GM18519 (cell line): ENCODE data around the gene ADH5.
"Not testable (repeated sequence)": the region's sequence is repeated elsewhere in the genome, so short reads cannot be mapped to it uniquely, and the experiment has no call there.

Experiments
- ATAC-seq: cut with Tn5 transposase; IDR thresholded peaks from one replicate; pipeline ENCODE4 v1.9.1; 2021; ENCODE audit warnings: mild to moderate bottlenecking, moderate library complexity; ENCODE audit not compliant: unreplicated experiment, low FRiP score

ADH5 gene

DNA sequence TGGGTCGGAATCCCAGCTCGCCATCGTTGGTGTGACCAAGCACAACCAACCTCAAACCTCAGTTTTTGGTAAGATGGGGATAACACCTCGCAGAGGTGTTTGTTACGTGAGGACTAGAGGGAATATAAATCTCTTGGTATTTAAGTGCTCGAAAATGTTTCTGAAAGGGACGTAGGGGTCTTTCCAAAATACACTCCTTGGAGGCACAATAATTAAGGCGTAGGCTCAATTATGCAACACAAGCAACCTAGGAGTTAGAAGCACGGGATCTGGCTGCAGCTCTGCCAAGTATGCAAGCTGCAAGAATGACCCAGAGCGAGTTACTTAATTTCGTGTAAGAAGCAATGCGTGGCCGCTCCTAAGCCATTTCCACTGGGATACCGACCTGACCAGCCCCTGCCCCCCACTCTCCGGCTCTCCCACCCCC is 552 bp downstream of the ADH5 start:
- peak; percentile 25 for ATAC-seq

DNA sequence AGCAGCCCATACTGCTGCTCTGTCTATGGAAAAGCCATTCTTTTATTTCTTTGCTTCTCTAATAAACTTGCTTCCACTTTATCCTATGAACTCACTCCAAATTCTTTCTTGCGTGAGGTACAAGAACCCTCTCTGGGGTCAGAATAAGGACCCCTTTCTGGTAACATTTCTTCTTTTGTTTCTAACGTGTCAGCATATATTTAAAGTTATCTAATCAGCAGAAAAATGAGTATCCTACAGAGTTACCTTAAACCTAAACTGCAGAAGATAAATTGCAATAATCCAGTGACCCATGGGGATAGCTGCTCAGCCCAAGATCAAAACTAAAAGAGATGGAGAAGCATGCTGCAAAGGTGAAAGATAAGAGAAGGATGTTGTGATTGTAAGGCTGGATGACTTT is 4.0 kb downstream of the ADH5 start:
- ATAC-seq = no peak

DNA sequence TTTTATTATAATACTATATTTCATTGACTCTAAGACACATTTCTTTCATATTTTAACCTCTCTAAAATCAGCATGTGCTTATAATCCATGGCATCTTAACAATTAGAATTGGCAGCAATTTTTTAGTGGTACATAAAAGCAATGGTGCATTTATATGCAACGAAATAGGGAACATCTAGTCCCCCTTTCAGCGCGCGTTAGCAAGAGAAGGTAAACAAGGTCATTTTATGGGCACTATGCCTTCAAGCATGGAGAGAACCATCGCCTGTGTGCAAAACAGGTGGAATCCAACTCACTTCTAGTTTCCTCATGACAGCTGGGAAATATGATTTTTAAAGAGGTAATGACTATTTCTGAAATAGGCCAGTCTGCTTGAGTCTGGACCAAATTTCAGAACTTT is 6.4 kb downstream of the ADH5 start:
- ATAC-seq = no peak

DNA sequence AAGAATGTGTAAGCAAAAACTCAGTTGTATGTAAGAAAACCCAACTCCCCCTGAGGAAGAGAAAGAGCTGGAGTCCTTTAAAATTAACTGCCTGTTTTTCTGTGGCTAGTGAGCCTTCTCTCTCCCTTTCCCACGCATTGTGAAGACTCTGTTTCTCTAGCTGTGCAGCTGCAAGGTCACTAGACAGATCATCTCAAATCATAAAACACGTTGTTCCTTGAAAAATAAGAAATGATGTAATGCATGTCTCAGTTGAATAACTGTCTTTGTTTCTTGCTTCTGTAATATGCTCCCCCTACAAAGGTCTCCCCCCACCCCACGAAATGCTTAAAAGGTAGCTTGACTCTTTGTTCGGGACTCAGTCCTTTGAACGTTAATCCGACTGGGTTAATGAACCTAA is 7.7 kb downstream of the ADH5 start:
- not testable (repeated sequence) for ATAC-seq

DNA sequence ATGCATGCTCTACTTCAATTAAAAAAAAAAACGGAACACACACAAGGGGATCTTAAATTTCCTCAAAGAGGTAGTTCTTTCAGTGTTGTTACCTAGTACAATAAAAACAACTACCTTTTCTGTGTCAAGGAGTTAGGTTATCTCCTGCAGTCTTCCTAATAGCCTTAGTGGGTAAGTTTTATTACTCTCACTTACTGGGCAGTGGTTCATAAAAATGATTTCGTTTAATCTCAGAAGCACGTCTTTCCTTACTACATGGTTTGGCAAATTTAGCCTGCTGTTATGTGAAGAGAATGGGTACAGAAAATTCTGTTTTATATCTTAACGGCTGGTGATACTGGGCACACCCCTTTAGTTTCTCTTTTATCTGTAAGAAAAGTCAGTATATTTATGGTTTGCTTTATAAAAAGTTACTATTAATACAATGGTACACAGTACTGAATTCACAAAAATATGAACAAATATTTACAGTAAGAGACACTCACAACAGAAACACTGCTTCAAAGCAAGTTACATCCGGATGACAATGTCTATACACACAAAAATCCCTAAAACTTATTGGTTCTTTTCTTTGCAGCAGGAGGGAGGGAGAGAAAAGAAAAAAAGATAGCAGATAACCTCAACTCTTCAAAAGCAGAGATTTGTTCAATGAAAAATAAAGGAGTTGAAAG is 8.8 kb downstream of the ADH5 start:
- ATAC-seq = no peak

DNA sequence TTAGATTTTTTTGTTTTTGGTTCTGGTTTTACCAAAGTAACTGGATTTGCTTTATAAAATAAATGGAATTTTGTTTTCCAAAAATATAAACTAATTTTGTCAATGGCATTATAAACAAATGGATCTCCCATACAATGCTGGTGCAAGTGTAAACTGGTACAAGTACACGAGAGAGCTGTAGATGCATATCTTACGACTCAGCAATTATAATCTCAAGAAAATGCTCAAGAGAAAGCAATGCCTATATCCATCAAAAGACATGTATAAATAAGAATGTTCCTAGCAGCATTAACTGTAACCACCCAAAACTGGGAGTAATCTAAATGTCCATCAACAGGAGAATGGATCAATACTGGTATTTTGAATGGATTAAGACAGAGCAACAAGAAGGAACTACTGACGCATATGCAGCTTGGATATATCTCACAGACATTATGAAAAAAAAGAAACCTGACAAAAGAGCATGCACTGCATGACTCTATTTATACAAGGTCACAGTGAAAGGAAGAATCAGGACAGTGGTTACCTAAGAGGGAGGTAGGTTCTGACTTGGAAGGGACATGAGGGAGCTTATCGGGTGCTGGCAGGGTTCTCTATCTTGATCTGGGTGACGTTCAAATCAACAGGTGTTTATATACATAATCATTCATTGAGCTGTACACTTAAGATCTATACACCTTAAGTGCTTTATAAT is 9.5 kb downstream of the ADH5 start:
- ATAC-seq = no peak

DNA sequence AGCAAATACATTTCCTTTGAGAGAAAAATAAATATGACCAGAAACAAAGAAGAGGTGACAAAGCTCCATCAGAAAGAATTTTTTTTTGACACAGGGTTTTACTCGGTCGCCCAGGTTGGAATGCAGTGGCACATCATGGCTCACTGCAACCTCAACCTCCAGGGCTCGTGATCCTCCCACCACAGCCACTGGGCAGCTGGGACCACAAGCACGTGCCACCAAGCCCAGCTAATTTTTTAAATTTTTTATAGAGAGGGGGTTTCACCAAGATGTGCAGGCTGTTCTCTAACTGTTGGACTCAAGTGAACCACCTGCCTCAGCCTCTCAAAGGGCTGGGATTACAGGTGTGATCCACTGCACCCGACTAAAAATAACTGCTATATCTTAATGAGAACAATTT is 10.3 kb downstream of the ADH5 start:
- no peak for ATAC-seq

DNA sequence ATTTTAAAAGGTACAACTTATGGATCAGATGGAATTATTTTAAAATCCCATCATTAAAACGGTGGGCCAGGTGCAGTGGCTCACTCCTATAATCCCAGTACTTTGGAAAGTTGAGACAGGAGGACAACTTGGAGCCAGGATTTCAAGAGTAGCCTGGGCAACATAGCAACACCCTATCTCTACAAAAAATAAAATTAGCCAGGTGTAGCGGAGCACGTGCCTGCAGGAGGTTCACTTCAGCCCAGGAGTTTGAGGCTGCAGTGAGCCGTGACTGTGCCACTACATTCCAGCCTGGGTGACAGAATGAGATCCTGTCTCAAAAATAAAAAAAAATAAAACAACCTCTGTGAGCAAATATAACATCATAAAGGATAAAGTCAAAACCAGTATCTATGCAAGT is 11.4 kb downstream of the ADH5 start:
- no peak for ATAC-seq

DNA sequence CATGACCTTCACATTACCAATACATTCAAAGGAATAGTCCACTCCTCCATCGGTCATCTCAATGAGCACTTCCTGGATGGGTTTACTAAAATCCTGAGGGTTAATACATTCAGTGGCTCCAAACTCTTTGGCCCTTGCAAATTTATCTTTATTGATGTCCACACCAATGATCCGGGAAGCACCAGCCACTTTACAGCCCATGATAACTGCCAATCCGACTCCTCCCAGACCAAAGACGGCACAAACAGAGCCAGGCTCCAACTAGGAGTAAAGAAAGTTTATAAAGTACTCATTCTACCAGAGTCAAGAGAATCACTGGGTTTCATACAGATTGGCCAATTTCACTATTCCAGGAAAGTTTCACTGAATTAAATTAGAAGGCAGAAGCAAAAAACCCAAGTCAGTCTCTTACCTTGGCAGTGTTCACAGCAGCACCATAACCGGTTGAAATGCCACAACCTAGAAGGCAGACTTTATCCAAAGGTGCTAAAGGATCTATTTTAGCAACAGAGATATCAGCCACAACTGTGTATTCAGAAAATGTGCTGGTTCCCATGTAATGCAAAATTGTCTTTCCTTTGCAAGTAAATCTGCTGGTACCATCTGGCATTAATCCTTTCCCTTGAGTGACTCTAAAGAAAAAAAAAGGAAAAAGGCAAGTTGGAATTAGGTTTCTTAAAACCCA is 12.2 kb downstream of the ADH5 start:
- no peak for ATAC-seq

DNA sequence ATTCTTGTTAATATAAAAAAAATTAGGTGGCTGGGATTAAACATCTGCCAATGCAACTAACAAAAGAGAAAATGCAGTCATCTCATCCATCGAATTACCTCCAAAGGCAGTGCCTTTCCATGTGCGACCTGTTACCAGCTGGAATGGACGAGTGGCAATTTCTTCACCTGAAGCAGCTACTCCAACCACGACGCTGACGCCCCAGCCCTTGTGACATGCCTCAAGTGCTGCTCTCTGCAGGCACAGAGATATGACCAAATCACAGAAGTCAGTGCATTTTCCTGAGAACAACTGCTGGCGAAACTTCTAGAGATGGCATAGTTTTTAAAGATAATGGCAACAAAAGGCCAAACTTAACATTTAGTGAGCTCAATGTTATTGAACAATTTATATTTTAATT is 13.8 kb downstream of the ADH5 start:
- no peak for ATAC-seq

DNA sequence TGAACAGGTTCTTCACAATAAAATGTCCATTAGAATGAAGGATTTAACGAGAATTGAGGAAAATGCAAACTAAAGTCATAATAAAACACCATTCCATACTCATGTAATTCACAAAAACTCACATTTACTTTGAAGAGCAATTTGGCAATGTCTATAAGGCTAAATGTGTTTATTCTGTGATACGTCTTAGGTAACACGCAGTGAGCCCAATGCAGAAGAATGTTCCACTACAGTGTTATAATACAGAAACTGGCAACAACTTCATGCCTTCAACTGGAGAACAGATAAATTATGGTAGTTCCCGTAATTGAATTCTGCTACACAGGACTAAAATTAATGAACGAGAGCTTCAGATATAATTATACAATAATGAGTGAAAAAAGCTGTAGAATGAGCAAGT is 17.4 kb downstream of the ADH5 start:
- no peak for ATAC-seq

DNA sequence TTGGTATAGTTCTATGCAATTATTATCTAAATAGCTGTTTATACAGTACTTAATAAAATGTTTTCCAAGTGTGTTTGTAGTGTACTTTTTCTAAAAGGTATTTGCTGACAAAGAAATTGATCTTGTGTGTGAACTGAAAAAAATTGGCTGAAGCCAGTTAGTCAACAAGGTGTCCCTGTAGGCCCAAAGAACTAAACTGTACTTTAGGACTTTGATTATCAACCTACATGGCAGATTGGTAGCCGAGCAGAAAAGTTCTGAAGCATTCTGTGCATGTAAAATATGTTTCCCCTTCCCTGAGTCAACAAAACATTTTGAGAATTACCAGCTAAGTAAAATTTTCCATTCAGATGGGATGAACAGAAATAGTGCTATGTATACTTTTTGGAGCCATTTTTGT is 21.0 kb downstream of the ADH5 start:
- ATAC-seq = no peak

DNA sequence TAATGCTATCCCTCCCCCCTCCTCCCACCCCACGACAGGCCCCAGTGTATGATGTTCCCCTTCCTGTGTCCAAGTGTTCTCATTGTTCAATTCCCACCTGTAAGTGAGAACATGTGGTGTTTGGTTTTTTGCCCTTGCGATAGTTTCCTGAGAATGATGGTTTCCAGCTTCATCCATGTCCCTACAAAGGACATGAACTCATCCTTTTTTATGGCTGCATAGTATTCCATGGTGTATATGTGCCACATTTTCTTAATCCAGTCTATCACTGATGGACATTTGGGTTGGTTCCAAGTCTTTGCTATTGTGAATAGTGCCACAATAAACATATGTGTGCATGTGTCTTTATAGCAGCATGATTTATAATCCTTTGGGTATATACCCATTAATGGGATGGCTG is 23.1 kb downstream of the ADH5 start:
- not testable (repeated sequence) for ATAC-seq

DNA sequence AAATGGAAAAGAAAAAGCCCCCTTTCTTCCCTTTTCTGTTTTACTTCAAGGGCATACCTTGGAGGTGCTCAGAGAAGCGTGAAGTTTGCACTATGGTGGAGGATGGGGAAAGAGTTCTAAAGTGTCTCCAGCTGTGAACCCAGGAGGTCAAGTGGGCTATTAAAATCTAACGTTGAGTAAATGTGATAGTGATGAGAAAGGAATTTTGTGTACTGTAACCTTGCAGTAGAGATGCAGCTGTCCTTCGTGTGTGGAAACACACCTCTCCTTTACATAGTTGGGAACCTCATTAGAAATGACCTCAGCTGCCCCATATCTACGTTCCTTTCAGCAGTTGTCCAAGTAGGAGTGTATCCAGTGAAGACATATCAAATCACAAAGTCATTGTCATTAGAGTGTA is 26.5 kb downstream of the ADH5 start:
- no peak for ATAC-seq

DNA sequence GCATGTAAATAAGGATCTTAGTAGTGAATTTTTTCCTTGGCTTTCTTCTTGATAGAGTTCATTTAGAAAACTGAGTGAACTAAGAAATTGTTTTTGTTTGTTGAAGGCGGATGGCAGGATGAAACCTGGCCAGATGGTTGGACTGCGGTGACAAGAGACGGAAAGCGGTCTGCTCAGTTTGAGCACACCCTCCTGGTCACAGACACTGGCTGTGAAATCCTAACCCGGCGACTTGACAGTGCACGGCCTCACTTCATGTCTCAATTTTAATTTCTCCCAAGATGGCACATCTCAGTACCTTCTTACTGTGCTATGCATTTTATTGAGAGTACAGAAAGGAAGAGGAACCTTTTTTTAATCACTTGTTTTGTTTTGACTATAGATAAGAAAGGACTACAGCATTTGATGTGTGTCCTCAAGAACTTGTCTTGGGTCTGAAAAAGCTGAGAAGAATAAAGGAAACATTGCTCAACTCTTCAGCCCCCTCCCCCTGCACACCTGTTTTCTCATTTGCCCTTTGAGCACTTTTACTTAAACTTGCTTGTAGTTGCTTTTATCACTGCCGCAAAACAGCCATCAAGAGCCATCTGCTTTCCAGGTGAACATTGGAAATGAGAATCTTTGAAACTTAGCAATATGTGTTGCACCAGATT is 27.4 kb downstream of the ADH5 start:
- ATAC-seq = no peak

DNA sequence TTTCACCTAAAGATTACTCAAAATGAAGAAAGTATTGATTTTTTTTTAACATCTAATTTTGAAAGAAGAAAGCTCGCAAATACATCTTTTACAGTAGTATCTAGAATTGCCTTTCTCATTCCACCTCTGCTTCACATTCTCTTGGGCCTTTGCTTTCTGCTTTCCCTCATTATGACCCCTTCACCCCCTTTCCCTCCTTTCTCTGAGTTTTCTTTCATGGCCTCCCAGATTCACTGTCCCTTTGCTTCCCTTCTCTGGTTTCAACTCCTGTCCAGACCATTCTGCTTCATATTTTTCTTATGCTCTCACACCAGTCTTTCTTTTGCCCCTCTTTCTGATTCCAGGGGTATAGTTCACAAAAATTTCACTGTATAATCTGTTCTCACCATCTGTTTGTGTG is 29.0 kb downstream of the ADH5 start:
- no peak for ATAC-seq

DNA sequence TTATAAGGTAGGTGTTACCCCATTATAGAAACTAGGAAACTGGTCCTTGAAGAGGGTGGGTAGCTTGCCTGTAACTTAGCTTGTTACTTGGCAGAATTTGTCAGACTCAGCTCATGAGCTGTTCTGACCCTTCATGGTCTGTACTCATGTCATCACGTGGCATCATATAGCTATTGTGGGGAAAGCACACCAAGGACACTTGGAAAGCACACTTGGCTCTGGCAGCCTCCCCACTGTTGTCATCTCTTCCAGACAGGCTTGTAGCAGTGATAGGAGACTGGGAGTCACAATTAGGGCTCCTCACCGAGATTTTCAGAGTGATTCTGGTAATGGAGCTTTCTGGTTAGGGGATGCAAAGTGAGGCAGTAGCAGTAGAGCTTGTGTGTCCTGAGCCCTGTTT is 30.4 kb downstream of the ADH5 start:
- ATAC-seq = no peak

DNA sequence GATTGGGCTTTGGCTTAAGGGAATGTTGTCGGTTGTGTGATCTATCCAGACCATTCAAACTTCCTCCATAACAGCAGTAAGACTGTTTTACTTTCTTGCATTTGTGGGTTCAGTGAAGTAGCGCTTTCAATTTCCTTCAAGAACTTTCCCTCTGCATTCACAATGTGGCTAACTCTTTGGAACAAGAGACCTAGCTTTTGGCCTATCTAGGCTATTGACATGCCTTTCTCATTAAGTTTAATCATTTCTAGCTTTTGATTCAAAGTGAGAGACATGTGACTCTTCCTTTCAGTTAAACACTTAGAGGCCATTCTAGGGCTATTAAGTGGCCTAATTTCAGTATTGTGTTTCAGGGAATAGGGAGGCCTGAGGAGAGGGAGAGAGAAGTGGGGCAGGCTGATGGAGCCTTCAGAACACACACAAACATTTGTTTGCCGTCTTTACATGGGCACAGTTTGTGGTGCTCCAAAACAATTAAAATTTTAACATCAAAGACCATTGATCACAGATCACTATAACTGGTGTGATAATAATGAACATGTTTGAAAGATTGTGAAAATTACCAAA is 34.1 kb downstream of the ADH5 start:
- ATAC-seq = no peak

DNA sequence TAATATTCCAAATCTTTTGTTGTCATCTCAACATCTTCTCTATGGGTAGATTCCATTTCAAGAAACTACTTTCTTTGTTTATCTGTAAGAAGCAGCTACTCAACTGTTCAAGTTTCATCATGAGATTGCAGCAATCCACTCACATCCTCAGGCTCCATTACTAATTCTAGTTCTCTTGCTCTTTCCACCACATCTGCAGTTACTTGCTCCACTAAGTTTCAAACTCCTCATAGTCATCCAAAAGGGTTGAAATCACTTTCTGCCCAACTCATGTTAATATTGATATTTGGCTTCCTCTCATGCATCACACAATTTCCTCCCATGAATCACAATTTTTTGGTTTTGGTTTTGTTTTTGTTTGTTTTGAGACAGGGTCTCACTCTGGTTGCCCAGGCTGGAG is 35.7 kb downstream of the ADH5 start:
- ATAC-seq = no peak

DNA sequence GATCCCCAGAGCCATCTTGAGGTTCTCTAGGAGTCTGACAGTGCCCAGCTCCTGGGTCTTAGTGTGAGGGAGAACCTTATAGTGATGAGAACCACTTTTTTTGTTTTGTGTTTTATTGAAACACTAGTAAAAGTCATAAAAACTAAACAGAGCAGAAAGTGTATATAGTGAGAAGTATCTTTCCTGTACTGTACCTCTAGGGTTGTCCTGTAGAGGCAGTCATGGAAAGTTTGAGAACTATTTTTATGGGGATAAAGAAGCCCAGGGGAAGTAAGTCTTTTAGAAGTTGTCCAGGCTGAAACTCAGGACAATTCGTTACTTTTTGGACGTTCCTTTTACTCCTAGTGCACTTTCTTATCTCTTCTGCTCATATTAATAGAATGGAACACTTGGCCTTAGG is 40.9 kb downstream of the ADH5 start:
- no peak for ATAC-seq

DNA sequence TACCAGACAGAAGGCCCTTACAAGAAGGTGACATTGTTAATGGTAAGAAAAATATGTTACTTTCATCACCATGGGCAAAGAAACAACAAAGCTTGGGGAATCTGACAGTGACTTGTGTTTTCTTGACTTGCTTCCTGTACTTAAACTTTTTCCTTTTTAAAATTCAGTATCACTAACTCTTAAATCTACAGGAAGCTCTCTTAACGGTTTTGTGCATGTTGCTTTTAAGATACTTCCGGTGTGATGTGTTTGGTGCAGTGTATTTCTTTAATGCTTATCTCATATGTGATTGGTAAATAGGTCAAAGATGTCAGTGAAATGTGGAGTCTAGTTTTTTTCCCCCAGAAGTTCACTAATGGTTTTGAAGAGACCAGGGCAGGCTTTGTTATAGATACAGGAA is 45.2 kb downstream of the ADH5 start:
- ATAC-seq = no peak
